Suprapubic skin (tissue), 4 donors: ENCODE results near the gene NUP35. TPM values are rescaled to one million over a fixed set of nuclear protein-coding genes. Genes with fewer than 3 reads are reported as not detected.

Source experiments
- DNase-seq, 2 donors: peaks; one replicate each; pipeline ENCODE4 v3.0.0-alpha.2; 2019; ENCODE audit warnings: low spot score in 2 of 2
- H3K27ac ChIP-seq: fragments of 200-600 bp; sonication (generic); one replicate; pipeline ENCODE4 v1.5.1; 2019
- H3K27me3 ChIP-seq: fragments of 200-600 bp; sonication (generic); one replicate; pipeline ENCODE4 v1.5.1; 2019
- H3K36me3 ChIP-seq: fragments of 200-600 bp; sonication (generic); one replicate; pipeline ENCODE4 v1.5.1; 2019
- H3K4me1 ChIP-seq: fragments of 200-600 bp; sonication (generic); one replicate; pipeline ENCODE4 v1.5.1; 2019
- H3K4me3 ChIP-seq: fragments of 200-600 bp; sonication (generic); one replicate; pipeline ENCODE4 v1.5.1; 2019; ENCODE audit warnings: mild to moderate bottlenecking
- H3K9me3 ChIP-seq: fragments of 200-600 bp; sonication (generic); one replicate; pipeline ENCODE4 v1.5.1; 2019
- EP300 ChIP-seq: sonication (generic); formaldehyde crosslinking; IDR thresholded peaks from one replicate; pipeline ENCODE4 v1.6.1; 2017; ENCODE audit warnings: antibody characterized with exemption
- POLR2A ChIP-seq, 2 donors: fragments of 450-650 bp; IDR thresholded peaks; one replicate each; pipeline ENCODE4 v1.6.1; 2017; ENCODE audit warnings: antibody characterized with exemption in 2 of 2, mild to moderate bottlenecking in 2 of 2, moderate library complexity in 2 of 2
- POLR2AphosphoS5 ChIP-seq, 3 donors: sonication (generic); formaldehyde crosslinking; IDR thresholded peaks; one replicate each; pipeline ENCODE4 v1.6.1; 2017; ENCODE audit warnings: antibody characterized with exemption in 3 of 3
- WGBS: methylation state at CpG from one replicate; pipeline ENCODE4 v1.1.5; 2018; 5-methylcytosine and 5-hydroxymethylcytosine counted together
- total RNA-seq, 4 donors: library from RNA; depleted of rRNA; stranded (reverse); fragments of >200 nt; gene quantifications; one replicate each; pipeline ENCODE4 v1.1.0, GENCODE V29; 2016
- TF ChIP-seq, protein P1 (sequence below), 2 donors: fragments of 200-600 bp in 1 of 2; fragments of 450-650 bp in 1 of 2; sonication (generic) in 1 of 2; IDR thresholded peaks; one replicate each; pipeline ENCODE4 v1.5.1; 2016 to 2019; ENCODE audit warnings: antibody characterized with exemption in 2 of 2, mild to moderate bottlenecking in 1 of 2, moderate library complexity in 1 of 2

Gene NUP35
- total RNA-seq, 4 donors from 2014 or later = 15.1 to 27.7 (median 22.7) TPM

DNA sequence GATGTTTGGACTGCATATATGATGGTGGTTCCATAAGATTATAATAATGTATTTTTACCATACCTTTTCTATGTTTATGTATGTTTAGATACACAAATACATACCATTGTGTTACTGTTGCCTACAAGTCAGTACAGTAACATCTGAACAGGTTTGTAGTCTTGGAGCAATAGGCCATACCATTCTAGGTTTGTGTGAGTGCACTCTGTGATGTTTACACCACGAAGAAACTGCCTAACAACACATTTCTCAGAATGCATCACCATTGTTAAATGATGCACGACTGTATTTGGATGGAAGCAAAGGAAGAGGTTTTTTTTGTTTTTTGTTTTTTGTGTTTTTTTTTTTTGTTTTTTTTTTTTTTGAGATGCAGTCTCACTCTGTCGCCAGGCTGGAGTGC is 36.2 kb upstream of the NUP35 start:
- TF ChIP-seq, protein P1, sequence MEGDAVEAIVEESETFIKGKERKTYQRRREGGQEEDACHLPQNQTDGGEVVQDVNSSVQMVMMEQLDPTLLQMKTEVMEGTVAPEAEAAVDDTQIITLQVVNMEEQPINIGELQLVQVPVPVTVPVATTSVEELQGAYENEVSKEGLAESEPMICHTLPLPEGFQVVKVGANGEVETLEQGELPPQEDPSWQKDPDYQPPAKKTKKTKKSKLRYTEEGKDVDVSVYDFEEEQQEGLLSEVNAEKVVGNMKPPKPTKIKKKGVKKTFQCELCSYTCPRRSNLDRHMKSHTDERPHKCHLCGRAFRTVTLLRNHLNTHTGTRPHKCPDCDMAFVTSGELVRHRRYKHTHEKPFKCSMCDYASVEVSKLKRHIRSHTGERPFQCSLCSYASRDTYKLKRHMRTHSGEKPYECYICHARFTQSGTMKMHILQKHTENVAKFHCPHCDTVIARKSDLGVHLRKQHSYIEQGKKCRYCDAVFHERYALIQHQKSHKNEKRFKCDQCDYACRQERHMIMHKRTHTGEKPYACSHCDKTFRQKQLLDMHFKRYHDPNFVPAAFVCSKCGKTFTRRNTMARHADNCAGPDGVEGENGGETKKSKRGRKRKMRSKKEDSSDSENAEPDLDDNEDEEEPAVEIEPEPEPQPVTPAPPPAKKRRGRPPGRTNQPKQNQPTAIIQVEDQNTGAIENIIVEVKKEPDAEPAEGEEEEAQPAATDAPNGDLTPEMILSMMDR (IDR thresholded peaks at IDR 0.05) = no peak
- TF ChIP-seq EP300 = no peak
- TF ChIP-seq POLR2A (IDR thresholded peaks at IDR 0.05) = no peak
- TF ChIP-seq POLR2AphosphoS5 (IDR thresholded peaks at IDR 0.05) = no peak
- DNase-seq = no peak
- Histone ChIP-seq H3K4me1 (no peaks in the 10 kb centered on the region), H3K27me3 (no peaks in the 10 kb centered on the region), H3K27ac (no peak overlapping the region), H3K9me3 (no peaks in the 10 kb centered on the region), H3K4me3 (no peak overlapping the region), H3K36me3 (no peaks in the 10 kb centered on the region)
- 87% methylated on average over 3 of the region's 3 CpGs for WGBS

DNA sequence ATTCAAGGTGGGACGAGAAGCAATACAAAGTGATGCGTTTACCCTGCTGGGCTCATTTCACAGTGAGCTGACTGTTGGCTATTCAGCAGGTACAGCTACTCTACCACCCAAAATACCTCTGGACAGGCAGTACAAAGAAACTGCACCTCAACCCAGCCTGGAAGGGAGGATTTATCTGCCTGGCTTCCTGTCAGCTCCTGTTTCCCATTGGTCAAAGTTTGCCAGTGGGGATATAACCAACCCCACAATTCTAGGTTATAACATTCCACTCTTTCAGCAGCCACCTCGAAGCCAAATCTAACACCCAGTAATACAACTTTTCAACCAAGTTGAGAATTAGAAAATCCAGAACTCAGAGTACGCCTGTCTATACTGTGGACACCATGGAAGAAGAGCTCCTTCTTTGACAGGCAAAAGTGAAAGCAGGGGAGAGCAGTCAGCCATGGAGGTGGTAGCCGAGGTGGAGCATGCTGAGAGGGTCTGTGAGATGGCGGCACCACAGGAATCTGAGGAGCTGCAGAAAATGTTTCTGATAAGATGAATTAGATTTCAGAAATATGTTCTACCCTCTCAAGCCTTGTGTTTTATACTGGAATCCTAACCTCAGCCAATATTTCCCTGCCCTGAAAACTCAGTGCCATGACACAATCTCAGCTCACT is 34.9 kb upstream of the NUP35 start:
- Histone ChIP-seq H3K9me3 (no peaks in the 10 kb centered on the region), H3K27ac (no peak overlapping the region), H3K27me3 (no peaks in the 10 kb centered on the region), H3K4me3 (no peak overlapping the region), H3K36me3 (no peaks in the 10 kb centered on the region), H3K4me1 (no peaks in the 10 kb centered on the region)
- TF ChIP-seq, protein P1 (IDR thresholded peaks at IDR 0.05) = no peak
- TF ChIP-seq EP300 (no peak), POLR2A (IDR thresholded peaks at IDR 0.05) (no peak), POLR2AphosphoS5 (IDR thresholded peaks at IDR 0.05) (no peak)
- DNase-seq = no peak
- 94% methylated on average over 6 of the region's 6 CpGs for WGBS

DNA sequence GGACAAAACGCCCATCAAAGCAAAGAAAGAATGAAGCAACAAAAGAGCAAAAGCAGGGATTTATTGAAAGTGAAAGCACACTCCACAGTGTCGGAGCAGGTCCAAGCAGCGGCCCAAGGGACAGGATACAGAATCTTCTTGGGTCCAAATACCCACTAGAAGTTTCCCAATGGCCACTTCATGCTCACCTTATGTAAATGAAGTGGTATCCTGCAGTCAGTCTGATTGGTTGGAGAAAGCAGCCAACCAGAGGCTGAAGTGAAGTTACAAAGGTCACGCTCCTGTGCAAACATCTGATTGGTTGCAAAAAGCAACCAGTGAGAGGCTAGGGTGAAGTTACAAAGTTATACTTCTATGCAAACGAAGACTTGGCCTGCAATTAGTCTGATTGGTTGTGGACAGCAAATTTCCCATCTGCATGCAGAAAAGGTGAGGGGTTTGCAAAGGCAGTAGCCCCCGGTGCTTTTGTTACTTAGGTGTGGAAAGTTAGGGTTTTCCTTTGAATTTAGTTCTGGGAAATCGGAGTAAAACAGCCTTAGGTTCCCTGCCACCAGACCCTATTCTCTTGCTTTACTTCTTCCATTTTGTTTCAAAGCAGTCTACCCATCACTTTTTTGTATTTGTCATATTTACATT is 32.8 kb upstream of the NUP35 start:
- no peak overlapping the region for H3K4me3 ChIP-seq
- H3K4me1 ChIP-seq = no peaks in the 10 kb centered on the region
- no peaks in the 10 kb centered on the region for H3K36me3 ChIP-seq
- no peaks in the 10 kb centered on the region for H3K9me3 ChIP-seq
- H3K27ac ChIP-seq = no peak overlapping the region
- DNase-seq = no peak
- TF ChIP-seq POLR2AphosphoS5 (IDR thresholded peaks at IDR 0.05) = no peak
- TF ChIP-seq, protein P1 (IDR thresholded peaks at IDR 0.05) = no peak
- no peak for TF ChIP-seq EP300
- no peak for TF ChIP-seq POLR2A (IDR thresholded peaks at IDR 0.05)
- 91% methylated on average over 7 of the region's 7 CpGs for WGBS
- no peaks in the 10 kb centered on the region for H3K27me3 ChIP-seq

DNA sequence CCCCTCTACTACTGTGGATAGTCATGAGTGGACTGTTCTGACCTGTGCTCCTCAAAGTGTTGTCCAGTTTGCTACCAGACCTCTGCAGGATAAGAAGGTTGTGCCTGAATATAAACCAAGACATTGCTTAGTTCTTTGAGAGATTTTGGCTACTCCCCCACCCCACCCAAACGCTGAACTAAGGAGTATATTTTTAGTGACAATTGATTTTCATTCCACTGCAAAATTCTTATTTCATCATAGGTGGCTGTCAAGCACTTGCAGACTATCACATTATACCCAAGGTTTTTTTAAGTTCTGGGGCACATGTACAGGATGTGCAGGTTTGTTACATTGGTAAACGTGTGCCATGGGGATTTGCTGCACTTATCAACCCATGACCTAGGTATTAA is 32.3 kb upstream of the NUP35 start:
- DNase-seq = no peak
- no peak for TF ChIP-seq EP300
- no peak for TF ChIP-seq POLR2A (IDR thresholded peaks at IDR 0.05)
- TF ChIP-seq, protein P1 (IDR thresholded peaks at IDR 0.05) = no peak
- TF ChIP-seq POLR2AphosphoS5 (IDR thresholded peaks at IDR 0.05) = no peak
- Histone ChIP-seq H3K27ac (no peak overlapping the region), H3K36me3 (no peaks in the 10 kb centered on the region), H3K4me1 (no peaks in the 10 kb centered on the region), H3K27me3 (no peaks in the 10 kb centered on the region), H3K4me3 (no peak overlapping the region), H3K9me3 (no peaks in the 10 kb centered on the region)
- 95% methylated on average over 2 of the region's 2 CpGs for WGBS

DNA sequence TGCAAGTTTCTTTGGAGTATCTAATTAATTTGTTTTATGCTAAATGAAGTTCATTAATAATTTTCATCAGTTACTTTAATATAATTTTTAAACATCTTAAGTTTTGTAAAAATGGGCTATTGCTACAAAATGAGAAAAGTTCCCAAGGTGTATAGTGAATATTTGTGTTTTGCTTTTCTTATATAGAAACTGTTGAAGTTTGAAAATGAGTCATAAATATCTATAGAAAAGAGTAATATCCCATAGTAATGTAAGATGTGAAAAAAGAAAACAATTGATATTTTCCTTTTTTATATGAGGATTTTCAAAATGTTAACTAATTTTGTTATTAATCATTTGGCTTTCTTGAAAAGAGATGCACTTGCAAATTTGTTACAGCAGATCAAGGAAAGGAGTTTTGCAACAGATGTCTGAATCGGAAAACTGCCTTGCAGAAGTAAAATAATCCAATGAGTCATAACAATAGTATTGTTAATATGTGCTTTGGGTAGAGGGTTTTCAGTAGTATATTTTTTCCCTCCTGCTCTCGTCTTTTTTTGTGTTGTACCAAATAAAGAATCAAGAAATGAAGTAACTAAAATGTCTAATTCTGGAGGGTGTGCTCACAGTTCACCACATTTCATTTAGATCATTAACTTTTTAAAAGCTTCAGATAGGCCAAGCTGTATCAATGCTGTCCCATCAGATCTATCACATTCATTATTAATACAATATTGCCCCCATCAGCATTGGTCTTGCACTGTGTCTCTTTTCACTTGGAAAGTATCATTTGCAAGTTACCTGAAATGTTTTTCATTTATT is 30.2 kb upstream of the NUP35 start:
- Histone ChIP-seq H3K4me3 (no peak overlapping the region), H3K27me3 (no peaks in the 10 kb centered on the region), H3K4me1 (no peaks in the 10 kb centered on the region), H3K27ac (no peak overlapping the region), H3K9me3 (no peaks in the 10 kb centered on the region), H3K36me3 (no peaks in the 10 kb centered on the region)
- DNase-seq = no peak
- WGBS = 44% methylated on average over 2 of the region's 2 CpGs
- no peak for TF ChIP-seq POLR2AphosphoS5 (IDR thresholded peaks at IDR 0.05)
- TF ChIP-seq POLR2A (IDR thresholded peaks at IDR 0.05) = no peak
- TF ChIP-seq, protein P1 (IDR thresholded peaks at IDR 0.05) = no peak
- TF ChIP-seq EP300 = no peak
